GM11168 (cell line): ENCODE data around the gene TMPRSS15.

Experiments
- in situ Hi-C: fragments of 300-500 bp; cut with MboI; formaldehyde crosslinking; loops from one replicate; pipeline ENCODE4 v1.12.0; 2022; ENCODE audit warnings: low sequenced_read_pairs; ENCODE audit not compliant: unreplicated experiment

The TMPRSS15 gene

GRCh38 chr21:18354947-18355346 lies 48.6 kb downstream of the TMPRSS15 start:
- in situ Hi-C loops, result no loop called here

DNA sequence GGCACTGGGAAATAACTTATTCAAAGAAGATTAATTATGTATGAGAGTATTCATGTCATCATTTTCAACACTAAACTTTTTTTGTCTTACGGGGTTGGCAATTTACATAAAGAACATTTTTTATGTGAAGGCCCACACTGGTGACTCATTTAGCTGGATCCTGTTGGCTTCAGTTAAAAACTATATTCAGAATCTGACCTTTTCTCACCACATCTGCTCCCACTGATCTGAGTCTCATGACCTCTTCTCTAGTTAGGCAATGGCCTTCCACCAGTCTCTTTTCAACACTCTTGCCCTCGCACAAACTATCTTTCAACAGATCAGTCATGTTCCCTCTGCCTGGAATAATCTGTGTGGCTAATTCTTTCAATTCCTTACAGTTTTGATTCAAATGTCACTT lies 53.4 kb downstream of the TMPRSS15 start:
- in situ Hi-C loops, result no loop called here

- in situ Hi-C loops, result no loop called here
Measured at GRCh38 chr21:18349468-18349867, 54.1 kb downstream of the TMPRSS15 start.

DNA sequence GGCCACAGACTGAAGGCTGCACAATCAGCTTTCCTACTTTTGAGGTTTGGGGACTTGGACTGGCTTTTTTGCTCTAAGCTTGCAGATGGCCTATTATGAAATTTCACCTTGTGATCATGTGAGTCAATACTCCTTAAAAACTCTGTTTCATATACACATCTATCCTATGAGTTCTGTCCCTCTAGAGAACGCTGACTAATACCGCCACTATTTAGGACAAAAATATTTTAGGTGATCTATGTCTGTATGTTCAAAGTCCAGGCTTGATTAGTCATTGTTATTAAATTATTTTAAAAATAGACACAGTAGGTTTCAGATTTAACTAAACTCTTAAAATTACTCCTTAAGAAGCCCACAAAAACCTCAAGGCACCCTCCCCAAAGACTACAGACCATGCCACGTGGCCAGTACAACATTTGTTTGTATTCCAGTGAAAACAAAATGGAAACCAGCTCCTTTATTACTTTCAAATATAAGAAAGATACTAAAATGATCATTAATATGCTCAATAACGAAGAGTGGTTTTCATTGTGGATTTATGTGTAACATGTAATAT lies 63.1 kb downstream of the TMPRSS15 start:
- in situ Hi-C loops, result no loop called here

DNA sequence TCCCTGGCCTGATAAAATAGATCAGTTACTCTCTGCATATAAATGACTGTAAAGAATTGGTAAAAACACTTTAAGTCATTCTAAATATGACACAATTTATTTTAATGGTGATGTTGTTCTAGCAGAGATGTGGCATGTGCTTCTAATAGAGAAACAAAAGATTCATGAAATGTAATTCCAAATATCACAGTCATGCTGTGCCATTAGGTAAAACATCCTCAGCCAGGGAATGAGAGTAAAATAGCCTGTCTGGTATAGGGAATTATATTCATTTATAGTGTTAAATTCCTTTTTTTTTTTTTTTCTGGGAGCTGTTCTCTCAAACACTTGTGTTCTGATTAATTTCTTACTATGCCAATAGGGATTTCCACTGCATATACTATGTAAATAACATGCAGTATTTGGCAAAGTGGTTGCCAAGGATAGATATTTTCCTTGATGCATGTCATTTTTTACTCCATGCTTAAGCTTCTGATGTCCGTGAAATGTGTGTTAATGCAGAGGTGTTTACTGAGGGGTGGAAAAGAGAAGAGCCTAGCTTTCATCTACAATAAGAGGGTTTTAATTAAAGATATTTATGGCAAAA lies 67.8 kb downstream of the TMPRSS15 start:
- in situ Hi-C loops, result no loop called here

- in situ Hi-C loops, result no loop called here
Measured at GRCh38 chr21:18334066-18334465, 69.5 kb downstream of the TMPRSS15 start.

GRCh38 chr21:18318156-18318555 lies 85.4 kb downstream of the TMPRSS15 start:
- in situ Hi-C loops, result no loop called here

DNA sequence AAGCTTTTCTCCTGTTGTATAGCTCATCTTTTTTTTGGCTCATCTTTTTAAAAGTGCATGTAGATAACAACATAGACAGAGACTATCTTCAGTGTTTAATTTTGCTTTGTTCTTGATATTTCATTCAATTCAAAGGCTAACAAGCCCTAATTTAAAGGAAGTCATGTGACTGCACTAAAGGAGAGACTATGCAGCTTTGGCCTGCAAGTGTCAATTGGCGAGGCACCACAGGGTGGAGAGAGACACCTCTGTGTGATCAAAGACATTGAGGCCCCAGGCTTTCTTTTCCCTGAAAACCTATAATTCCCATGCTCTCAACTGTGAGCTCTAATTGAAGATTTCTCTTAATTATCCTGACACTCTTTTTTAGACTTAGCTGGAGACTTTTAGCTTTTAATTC lies 105.4 kb downstream of the TMPRSS15 start:
- in situ Hi-C loops, result no loop called here

GRCh38 chr21:18294100-18294499 lies 109.5 kb downstream of the TMPRSS15 start:
- in situ Hi-C loops, result no loop called here

DNA sequence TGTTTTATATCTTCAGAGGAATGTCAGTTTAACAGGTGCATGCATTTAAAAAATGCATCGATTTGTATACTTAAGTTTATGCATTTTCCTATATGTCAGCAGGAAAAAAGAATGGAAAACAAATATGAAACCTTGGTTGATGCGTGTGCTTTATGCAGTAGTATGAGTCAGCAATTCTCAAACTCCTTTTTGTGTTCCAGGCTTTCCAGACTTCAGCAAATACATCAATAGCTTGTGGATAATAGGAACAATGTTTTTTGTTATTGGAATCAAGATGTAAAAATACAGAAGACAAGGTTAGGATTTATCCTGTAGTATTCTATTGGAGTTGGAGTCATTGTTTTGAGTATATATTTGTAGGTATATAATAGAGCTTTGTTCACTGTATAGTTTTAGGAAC lies 113.7 kb downstream of the TMPRSS15 start:
- in situ Hi-C loops, result no loop called here

DNA sequence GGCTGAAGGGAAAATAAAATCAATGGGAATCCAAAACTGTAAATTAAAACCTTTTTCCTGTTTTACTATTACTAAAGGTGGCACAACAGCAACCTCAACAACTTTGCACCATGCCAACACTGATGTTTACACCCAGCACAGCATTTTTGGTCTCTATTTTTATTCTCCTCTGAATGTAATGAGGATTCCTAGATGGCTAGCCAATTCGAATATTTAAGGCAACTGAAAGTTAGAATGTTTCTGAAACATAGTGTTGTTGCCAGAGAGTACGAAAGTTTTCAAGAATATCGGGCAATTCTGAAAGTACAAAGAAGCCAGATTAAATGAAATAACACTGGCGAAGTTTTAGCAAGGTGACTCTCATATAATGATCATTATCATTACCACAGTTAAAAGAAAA lies 118.2 kb downstream of the TMPRSS15 start:
- in situ Hi-C loops, result no loop called here

- in situ Hi-C loops, result no loop called here
Measured at GRCh38 chr21:18275781-18276180, 127.8 kb downstream of the TMPRSS15 start.

DNA sequence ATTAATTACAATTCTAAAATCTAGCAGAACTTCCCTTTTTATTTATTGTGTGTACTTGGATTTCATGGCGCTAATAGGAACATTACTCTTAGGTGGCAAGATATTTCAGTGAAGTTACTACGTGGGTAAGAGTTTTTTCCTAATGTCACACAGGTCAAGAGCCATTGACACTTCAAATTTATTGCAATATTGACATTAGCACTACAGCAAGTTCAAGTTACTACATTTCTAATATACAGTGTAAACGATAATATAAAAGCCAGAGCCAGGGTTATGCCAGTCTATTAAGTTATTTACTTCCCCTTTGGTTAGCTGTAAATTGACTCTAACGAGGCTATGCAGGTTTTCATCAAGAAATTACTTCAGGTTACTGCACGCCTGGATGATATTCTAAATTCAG lies 129.2 kb downstream of the TMPRSS15 start:
- in situ Hi-C loops, result no loop called here

DNA sequence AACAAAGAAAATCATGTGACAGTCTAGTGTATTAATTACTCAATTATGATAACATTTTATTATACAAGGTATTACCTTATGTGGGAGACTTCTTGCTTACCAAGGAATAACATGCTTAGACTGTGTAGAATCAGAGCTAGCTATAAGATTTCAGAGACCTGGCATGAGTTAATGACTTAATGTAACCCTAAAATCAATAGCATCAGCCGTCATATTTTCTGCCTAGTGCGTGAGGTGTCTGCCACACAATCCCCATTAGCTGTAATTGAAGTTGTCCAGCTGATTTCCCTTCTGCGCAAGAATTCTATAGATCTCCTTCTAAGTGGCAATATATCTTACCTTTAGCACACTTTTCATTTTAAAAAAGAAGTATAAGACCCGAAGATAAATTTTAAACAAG lies 130.2 kb downstream of the TMPRSS15 start:
- in situ Hi-C loops, result no loop called here

GRCh38 chr21:18269856-18270255 lies 133.7 kb downstream of the TMPRSS15 start:
- in situ Hi-C loops, result no loop called here

DNA sequence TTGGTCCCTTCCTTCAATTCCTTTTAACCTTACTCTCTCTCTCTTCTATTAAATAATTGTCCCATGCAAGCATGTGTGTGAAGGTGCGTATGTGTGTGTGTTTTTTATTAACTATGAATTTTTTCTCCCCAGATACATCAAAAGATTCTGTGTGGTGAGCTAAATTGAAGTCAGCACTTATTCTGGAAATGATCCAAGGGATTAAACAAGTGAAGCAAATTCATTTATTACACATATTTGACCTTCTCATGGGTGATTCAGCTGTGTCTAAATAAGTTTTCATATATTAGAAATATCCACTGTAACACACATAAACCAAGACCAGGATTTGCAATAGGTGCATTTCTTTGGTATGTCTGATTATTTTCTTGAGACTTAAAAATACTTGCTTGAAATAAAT lies 134.7 kb downstream of the TMPRSS15 start:
- in situ Hi-C loops, result no loop called here

- in situ Hi-C loops, result no loop called here
Measured at GRCh38 chr21:18267496-18267895, 136.1 kb downstream of the TMPRSS15 start.

- in situ Hi-C loops, result no loop called here
Measured at GRCh38 chr21:18265944-18266343, 137.6 kb downstream of the TMPRSS15 start.

DNA sequence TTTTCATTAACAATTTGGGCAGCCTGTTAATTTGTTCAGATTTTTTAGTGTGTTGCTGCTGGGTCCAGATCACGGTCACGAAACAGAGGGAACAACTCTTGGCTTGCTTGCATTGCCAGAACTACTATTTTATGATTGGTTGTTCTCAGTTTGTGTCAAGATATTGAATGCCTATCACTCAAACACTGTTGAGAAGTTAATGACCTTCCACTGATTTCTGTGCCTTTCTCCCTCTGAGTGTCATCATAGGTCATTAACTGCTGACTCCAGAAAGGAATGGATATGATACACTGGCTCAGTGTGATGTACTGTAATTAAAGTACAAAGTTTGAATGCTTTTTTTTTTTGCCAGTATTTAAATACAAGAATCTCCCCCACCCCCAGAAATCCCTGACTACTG lies 149.8 kb downstream of the TMPRSS15 start:
- in situ Hi-C loops, result no loop called here

- in situ Hi-C loops, result no loop called here
Measured at GRCh38 chr21:18253221-18253620, 150.4 kb downstream of the TMPRSS15 start.

DNA sequence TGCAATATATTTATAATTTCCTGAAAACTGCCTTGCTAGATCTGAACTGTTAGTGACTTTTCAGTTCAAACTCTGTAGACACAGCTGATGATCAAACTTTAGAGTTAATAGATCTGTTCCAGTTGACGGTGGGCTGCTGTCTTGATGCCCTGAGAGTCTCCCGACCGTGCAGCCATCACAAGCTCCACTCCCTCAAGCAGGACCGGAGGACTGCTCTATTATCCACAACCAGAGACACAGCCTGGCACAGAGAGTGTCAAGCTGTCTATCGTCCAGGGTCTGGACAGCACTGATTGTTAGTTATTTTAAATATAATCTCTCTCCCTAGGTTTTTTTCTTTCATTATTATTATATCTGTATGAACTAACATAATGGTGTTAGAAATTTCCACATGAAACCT lies 150.9 kb downstream of the TMPRSS15 start:
- in situ Hi-C loops, result no loop called here

GRCh38 chr21:18252256-18252655 lies 151.3 kb downstream of the TMPRSS15 start:
- in situ Hi-C loops, result no loop called here

GRCh38 chr21:18251065-18251464 lies 152.5 kb downstream of the TMPRSS15 start:
- in situ Hi-C loops, result no loop called here
